HCT116 (cell line): ENCODE data around the gene MATCAP1. TPM values are rescaled to one million over a fixed set of nuclear protein-coding genes. Genes with fewer than 3 reads are reported as not detected.

Source experiments
- ATAC-seq: fragments of 200-7000 bp; cut with Tn5 transposase; 2 replicates; pipeline ENCODE4 v1.9.1; 2020; ENCODE audit warnings: mild to moderate bottlenecking, moderate library complexity
- BruUV-seq: library from RNA; stranded (reverse); fragments of 400-500 nt; replicated peaks from 2 replicates; lab custom pipeline; 2021; lab: Mats Ljungman, UMichigan
- CTCF ChIA-PET: fragments of 300-600 bp; sonication (Branson Sonifier 250); formaldehyde crosslinking; loops from one replicate; lab custom pipeline; 2021; ENCODE audit warnings: antibody characterized with exemption; lab: Charles Lee
- POLR2A ChIA-PET: fragments of 300-600, 350-600 bp; sonication (Branson Sonifier 250); formaldehyde crosslinking; loops from one replicate; lab custom pipeline; 2021; ENCODE audit warnings: antibody characterized with exemption; lab: Charles Lee
- RAD21 ChIA-PET, 2 experiments: fragments of 300-600 bp; sonication (Branson Sonifier 250); formaldehyde crosslinking; loops; one replicate each; lab custom pipeline; 2023; ENCODE audit warnings: low total read pairs in 2 of 2; ENCODE audit not compliant: uncharacterized antibody in 2 of 2, unreplicated experiment in 2 of 2, low non-redundant PET in 1 of 2; lab: Charles Lee
- DNase-seq: peaks from one replicate; pipeline ENCODE4 v3.0.0-alpha.2; 2010; ENCODE audit warnings: low read depth, low spot score
- H2AFZ ChIP-seq: fragments of 200-600 bp; shearing (Covaris generic), sonication (generic); 2 replicates; pipeline ENCODE4 v1.6.1; 2017; ENCODE audit warnings: low read depth, mixed run types, mixed read lengths, antibody characterized with exemption, low read length; ENCODE audit not compliant: poor library complexity, severe bottlenecking
- H3K27ac ChIP-seq: 2 replicates; pipeline ENCODE4 v1.5.1; 2012; ENCODE audit warnings: low read depth, low read length
- H3K27me3 ChIP-seq: fragments of 200-600 bp; sonication (generic); 2 replicates; pipeline ENCODE4 v1.6.1; 2016; ENCODE audit warnings: mixed run types, low read length, mixed read lengths; ENCODE audit not compliant: insufficient read depth
- H3K36me3 ChIP-seq, 2 experiments: fragments of 200-500 bp in 1 of 2; fragments of 200-600 bp in 1 of 2; sonication (Bioruptor generic) in 1 of 2; sonication (generic) in 1 of 2; 2 replicates each; pipeline versions ENCODE4 v1.5.1 to v1.6.1; 2014 to 2016; ENCODE audit warnings: low read length in 2 of 2, inconsistent platforms in 1 of 2, mixed read lengths in 1 of 2, mixed run types in 1 of 2; ENCODE audit not compliant: insufficient read depth in 2 of 2, control insufficient read depth in 1 of 2
- H3K4me1 ChIP-seq, 2 experiments: fragments of 200-600 bp in 1 of 2; sonication (generic) in 1 of 2; 2 replicates each; pipeline versions ENCODE4 v1.5.1 to v1.6.1; 2012 to 2017; ENCODE audit warnings: low read length in 2 of 2, inconsistent platforms in 1 of 2, mild to moderate bottlenecking in 1 of 2, mixed read lengths in 1 of 2, mixed run types in 1 of 2, moderate library complexity in 1 of 2; ENCODE audit not compliant: insufficient read depth in 2 of 2, control insufficient read depth in 1 of 2
- H3K4me2 ChIP-seq: fragments of 200-600 bp; sonication (generic); 2 replicates; pipeline ENCODE4 v1.6.1; 2017; ENCODE audit warnings: mixed run types, low read length, mixed read lengths
- H3K4me3 ChIP-seq, 2 experiments: fragments of 200-600 bp in 1 of 2; sonication (generic) in 1 of 2; replicated peaks in 1 of 2; 2 replicates each; pipeline ENCODE4 v1.5.1; 2011 to 2016; ENCODE audit warnings: low read length in 2 of 2, control low read depth in 1 of 2, low read depth in 1 of 2, mild to moderate bottlenecking in 1 of 2, mixed read lengths in 1 of 2, mixed run types in 1 of 2
- H3K79me2 ChIP-seq: fragments of 200-600 bp; sonication (generic); 2 replicates; pipeline ENCODE4 v1.6.1; 2017; ENCODE audit warnings: mild to moderate bottlenecking, mixed run types, low read length, moderate library complexity, mixed read lengths; ENCODE audit not compliant: insufficient read depth
- H3K9ac ChIP-seq: fragments of 200-600 bp; sonication (generic); 2 replicates; pipeline ENCODE4 v1.6.1; 2016; ENCODE audit warnings: low read length, mixed read lengths
- H3K9me2 ChIP-seq: fragments of 200-600 bp; sonication (generic), shearing (Covaris generic); 2 replicates; pipeline ENCODE4 v1.6.1; 2017; ENCODE audit warnings: mixed run types, mild to moderate bottlenecking, moderate library complexity; ENCODE audit not compliant: insufficient read depth
- H3K9me3 ChIP-seq, 2 experiments: fragments of 200-500 bp in 1 of 2; fragments of 200-600 bp in 1 of 2; sonication (Bioruptor generic) in 1 of 2; sonication (generic) in 1 of 2; 2 replicates each; pipeline ENCODE4 v1.6.1; 2014 to 2017; ENCODE audit warnings: low read length in 2 of 2, mixed read lengths in 2 of 2, inconsistent platforms in 1 of 2, low read depth in 1 of 2, mild to moderate bottlenecking in 1 of 2, mixed run types in 1 of 2, moderate library complexity in 1 of 2; ENCODE audit not compliant: control insufficient read depth in 1 of 2, insufficient read depth in 1 of 2
- H4K20me1 ChIP-seq: fragments of 200-600 bp; sonication (generic), shearing (Covaris generic); 2 replicates; pipeline ENCODE4 v1.6.1; 2017; ENCODE audit warnings: mixed run types, mild to moderate bottlenecking, moderate library complexity; ENCODE audit not compliant: insufficient read depth
- CTCF ChIP-seq, 3 experiments: fragments of 200-600 bp in 1 of 3; sonication (generic) in 1 of 3; IDR thresholded peaks in 2 of 3; conservative IDR thresholded peaks in 1 of 3; 2 replicates each; pipeline ENCODE4 v1.5.1; 2012 to 2017; ENCODE audit warnings: low read depth in 2 of 3, low read length in 2 of 3, antibody characterized with exemption in 1 of 3, borderline replicate concordance in 1 of 3, control low read depth in 1 of 3, mild to moderate bottlenecking in 1 of 3, mixed read lengths in 1 of 3, mixed run types in 1 of 3, moderate library complexity in 1 of 3; ENCODE audit not compliant: insufficient read depth in 1 of 3
- MAX ChIP-seq: IDR thresholded peaks from 2 replicates; pipeline ENCODE4 v1.6.1; 2012
- POLR2A ChIP-seq: IDR thresholded peaks from 2 replicates; pipeline ENCODE4 v1.7.0; 2011; ENCODE audit warnings: borderline replicate concordance; ENCODE audit not compliant: insufficient read depth, insufficient read length; ENCODE audit errors: extremely low read depth
- POLR2AphosphoS5 ChIP-seq: IDR thresholded peaks from 2 replicates; pipeline ENCODE4 v1.6.1; 2011; ENCODE audit warnings: mild to moderate bottlenecking, low read depth, low read length, moderate library complexity
- RAD21 ChIP-seq: IDR thresholded peaks from 2 replicates; pipeline ENCODE4 v1.6.1; 2012; ENCODE audit warnings: low read depth, mild to moderate bottlenecking
- TCF7L2 ChIP-seq: IDR thresholded peaks from 2 replicates; pipeline ENCODE4 v1.7.0; 2011; ENCODE audit warnings: borderline replicate concordance, inconsistent platforms; ENCODE audit not compliant: insufficient read depth, insufficient read length; ENCODE audit errors: extremely low read depth
- YY1 ChIP-seq: IDR thresholded peaks from 2 replicates; pipeline ENCODE4 v1.6.1; 2011; ENCODE audit warnings: low read length, low read depth, moderate library complexity, mild to moderate bottlenecking; ENCODE audit not compliant: insufficient replicate concordance; ENCODE audit errors: extremely low read depth
- ZBTB33 ChIP-seq: IDR thresholded peaks from 2 replicates; pipeline ENCODE4 v1.6.1; 2011; ENCODE audit warnings: mild to moderate bottlenecking, low read length, moderate library complexity; ENCODE audit not compliant: insufficient replicate concordance; ENCODE audit errors: extremely low read depth
- intact Hi-C: fragments of 100-400 bp; cut with micrococcal nuclease; formaldehyde crosslinking; loops from 2 replicates; pipeline ENCODE4 v1.10.0; 2022
- total RNA-seq: library from RNA; stranded (reverse); gene quantifications from one replicate; pipeline ENCODE4 v1.2.1, GENCODE V29; 2021; ENCODE audit not compliant: unreplicated experiment

MATCAP1 gene
- total RNA-seq, 1 experiment from 2014 or later, result 38.7 TPM

GRCh38 chr16:67187175-67187890, 3.6 kb upstream of the MATCAP1 start:
- TF ChIP-seq TCF7L2 (no peak), POLR2AphosphoS5 (no peak), ZBTB33 (no peak), MAX (no peak), YY1 (no peak), CTCF (IDR thresholded peaks at IDR 0.05 in 2 of 3, conservative IDR thresholded peaks at IDR 0.05 in 1 of 3; ENCODE audit: borderline replicate concordance in 1 of 3, insufficient read depth in 1 of 3, low read depth in 2 of 3, low read length in 2 of 3) (no peak), POLR2A (no peak), RAD21 (no peak)

More at GRCh38 chr16:67187175-67187890, 3.6 kb upstream of the MATCAP1 start:
- H4K20me1 ChIP-seq, result no peaks in the 10 kb centered on the region
- no TSS peak for BruUV-seq
- H3K9me2 ChIP-seq, result no peaks in the 10 kb centered on the region
- CTCF ChIA-PET, result interaction anchor here (1.2 kb wide), 1 partner anchor 12 kb away, joined by 3 read pairs; the partner anchor contains the start of gene ELMO3
- intact Hi-C loops, result no loop called here
- H3K27ac ChIP-seq, result no peak overlapping the region
- POLR2A ChIA-PET, result no interaction called here
- no peak overlapping the region for H3K4me2 ChIP-seq
- H3K9me3 ChIP-seq, result no peaks in the 10 kb centered on the region
- peaks cover 13 to 41% of the 10 kb centered on the region in 2 experiments; a peak in 3 of 4 replicates for H3K4me1 ChIP-seq
- no peak overlapping the region for H3K9ac ChIP-seq
- no peak overlapping the region for H2AFZ ChIP-seq
- ATAC-seq (no peak), DNase-seq (no peak)
- H3K27me3 ChIP-seq, result no peaks in the 10 kb centered on the region
- H3K36me3 ChIP-seq, result no peaks in the 10 kb centered on the region; a peak in 1 of 4 replicates
- H3K79me2 ChIP-seq, result peaks cover 16% of the 10 kb centered on the region
- H3K4me3 ChIP-seq, result no peak overlapping the region
- RAD21 ChIA-PET, result no interaction called here
